Measurements from ENCODE around the gene GRM2.

GRM2 gene

DNA sequence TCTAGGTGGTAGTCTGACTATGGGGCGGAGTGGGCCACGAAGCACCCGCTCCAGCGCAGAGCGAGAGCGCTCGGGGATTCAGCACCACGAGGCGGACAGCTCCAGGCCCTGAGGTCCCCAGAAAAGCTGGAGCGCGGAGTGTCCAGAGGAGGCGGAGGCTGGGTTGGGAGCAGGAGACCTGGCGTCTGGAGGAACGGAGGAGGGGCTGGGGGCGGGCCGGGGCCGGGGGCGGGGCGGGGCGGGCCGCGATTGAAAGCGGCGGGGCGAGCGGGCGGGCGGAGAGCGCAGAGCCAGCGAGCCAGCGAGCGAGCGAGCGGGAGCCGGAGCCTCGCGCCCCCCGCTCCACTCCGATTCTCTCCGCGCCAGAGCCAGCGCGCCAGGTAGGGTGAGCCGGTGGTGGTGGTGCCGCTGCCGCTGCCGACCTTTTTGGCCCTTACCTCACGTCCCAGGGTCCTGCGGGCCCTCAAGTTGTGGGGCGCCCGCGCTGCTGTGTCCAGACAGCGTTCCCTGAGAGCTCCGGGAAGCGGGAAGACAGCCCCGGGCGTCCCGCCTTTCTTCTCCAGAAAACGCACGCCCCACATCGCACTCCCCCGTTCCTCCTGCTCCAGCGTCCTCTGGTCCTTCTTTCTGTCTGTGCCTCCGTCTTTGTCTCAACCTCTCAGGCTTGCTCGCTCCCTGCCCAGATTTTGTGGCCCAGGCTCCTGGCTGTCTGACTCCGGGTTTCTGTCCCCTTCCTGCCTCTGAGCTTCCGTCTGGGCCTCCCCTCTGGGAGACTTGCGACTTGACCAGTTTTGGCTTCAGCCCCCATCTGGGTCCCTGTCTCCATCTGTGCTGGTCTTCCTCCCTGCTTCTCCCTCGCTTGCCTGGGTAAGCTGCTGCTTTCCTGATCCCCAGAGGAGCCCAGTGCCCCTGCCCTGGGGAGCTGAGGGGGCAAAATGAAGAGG, at the start of gene GRM2:
TSS of gene GRM2 (plus strand) at position 281 of the 944 bp plus-strand sequence. CDS start 1,916 bp downstream, outside the sequence.
- peak; percentile 29 to 88 for DNase-seq

- DNase-seq = no peak
Measured at GRCh38 chr3:51657234-51657633, 49.6 kb upstream of the GRM2 start.

DNA sequence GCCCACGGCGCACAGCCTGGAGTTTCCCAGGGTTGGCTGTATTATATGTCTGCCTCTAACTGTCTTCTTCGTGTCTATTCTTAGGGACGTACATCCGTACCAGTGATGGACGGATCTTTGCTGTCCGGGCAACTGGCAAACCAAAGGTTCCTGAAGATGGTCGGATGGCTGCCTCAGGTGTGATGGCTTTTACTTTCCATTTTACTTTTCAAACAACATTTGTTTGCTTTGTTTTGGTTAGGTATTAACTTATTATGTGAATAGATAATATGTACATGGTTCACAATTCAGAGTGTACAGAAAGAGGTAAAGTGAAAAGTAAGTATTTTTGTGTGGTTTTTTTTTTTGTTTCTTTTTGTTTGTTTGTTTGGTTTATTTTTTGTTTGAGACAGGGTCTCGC, 46.9 kb upstream of the GRM2 start:
- no peak for DNase-seq

- no peak for DNase-seq
Measured at GRCh38 chr3:51662456-51662855, 44.4 kb upstream of the GRM2 start.

DNA sequence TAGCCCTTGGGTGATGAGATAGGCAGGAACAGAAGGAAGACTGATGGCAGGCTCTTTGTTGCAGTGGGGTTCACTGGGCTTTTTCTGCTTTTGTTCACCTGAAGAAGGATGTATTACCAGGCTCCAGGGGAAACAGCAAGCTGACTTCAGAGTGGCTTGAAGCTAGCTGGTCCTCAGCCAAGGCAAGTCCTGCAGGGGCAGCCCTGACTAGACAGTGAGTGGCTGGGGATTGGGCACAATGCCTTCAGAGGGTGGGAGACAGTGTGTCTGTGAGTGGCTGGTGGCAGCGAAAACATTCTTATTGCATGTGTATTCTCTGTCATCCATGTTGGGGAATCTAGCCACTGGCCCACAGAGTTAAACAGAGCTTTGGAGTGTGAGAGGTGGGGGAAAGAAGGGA, 38.1 kb upstream of the GRM2 start:
- DNase-seq = no peak

- DNase-seq = peak; percentile 41 to 87
Measured at GRCh38 chr3:51669241-51670052, 37.4 kb upstream of the GRM2 start.

DNA sequence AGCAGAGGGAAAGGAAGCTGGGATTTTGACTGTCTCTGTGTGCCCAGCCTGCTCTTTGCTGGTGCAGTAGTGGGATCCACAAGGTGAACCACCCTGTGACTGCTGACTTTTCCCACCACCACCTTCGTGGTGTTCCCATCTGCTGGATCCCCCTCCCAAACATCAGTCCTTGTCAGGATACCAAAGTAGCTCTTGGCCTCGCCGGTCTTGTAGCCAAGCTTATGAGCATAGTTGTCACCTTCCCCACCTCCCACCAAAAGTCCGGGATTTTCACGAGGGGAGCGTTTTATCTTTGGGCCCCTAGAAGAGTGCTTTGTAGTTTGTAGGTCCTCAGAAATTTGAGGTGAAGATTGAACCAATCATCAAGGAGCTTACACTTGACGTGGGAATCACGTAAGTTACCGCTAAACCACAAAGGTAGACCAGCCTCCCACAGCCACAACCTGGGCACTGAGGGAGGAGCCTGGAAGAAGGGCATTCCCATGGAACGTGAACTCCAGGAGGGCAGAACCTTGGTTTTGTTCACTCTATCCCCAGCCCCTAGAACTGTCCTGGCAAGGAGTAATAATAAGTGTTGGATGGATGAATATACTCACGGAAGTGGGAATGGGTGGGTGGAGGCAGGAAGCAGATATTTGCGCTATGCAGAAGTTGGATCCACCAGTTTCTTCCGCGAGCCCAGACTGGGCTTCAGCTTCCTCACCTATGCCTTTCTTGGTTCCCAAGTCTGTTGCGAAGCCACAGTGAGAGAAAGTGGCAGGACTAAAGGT, 36.6 kb upstream of the GRM2 start:
- peak in 1 of 2 experiments; percentile 14 for DNase-seq

- peak; percentile 31 to 91 for DNase-seq
Measured at GRCh38 chr3:51670823-51671733, 35.8 kb upstream of the GRM2 start, which contains the start of gene TEX264. TSS of gene TEX264 (plus strand) at chr3:51671252. CDS start at chr3:51674305, 3,053 bp downstream.

DNA sequence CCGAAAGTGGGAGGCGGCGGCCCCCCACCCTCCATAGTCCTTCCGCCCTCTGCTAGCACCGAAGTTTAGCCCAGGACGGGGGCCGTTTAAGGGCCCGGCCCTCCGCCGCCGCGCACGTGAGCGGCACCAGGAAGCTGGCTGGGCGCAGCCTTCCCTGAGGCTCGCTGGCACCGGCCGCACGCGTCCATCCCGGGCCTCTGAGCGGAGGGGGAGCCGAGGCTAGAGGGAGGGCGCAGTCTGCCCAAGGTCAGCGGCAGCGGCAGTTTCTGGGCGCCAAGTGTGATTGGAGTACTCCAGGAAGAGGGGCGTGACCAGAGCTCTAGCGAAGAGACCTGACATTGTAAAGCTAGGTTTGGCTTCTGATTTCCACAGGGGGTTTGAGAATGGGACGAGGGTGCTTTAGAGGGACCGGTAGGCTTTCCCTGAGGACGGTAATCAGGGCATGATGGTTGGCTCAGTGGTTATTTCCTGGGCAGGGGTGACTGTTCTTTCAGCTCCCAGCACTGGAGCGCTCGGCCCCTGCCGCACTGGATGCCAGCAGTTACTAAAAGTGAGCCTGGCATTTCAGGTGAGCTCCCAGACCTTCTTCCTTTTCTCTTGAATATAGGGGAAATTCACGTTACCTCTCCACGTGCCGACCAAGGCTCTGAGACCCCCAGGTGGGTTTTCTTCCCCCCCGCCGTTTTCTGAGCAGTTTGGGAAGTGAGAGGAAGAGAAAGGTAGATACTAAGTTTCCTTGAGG, 35.0 kb upstream of the GRM2 start:
- DNase-seq = peak in 1 of 2 experiments; percentile 74

DNA sequence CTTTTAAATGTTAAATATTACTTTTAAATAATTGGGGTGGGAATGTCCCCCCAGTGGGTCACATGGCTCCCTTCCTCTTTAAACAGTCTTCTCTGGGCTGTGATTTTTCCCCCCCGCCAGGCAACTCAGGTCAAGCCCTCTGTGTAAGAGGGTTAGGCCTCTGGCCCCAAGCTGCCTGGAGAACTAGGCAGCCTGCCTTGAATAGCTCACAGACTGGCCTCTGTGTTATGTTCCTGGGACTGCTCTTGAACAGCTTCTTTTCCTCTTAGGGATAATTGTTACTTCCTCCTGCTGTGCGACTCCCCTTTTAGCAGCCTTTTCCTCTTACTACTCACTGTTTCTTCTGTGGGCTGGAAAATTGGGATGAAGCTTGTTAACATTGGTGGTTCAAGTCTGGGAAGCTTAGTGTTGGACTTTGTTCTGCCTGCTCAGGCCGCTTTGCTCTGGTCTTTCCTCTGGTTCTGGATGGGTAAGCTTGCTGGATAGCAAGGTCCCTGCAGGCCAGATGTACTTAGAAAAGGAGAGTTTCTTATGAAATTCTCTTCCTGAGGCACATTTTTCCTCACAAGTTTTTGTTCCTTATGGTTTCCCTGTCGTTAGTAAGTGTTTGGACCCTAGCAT, 33.6 kb upstream of the GRM2 start:
- DNase-seq = no peak

GRCh38 chr3:51673802-51674654, 32.8 kb upstream of the GRM2 start:
- no peak for DNase-seq

DNA sequence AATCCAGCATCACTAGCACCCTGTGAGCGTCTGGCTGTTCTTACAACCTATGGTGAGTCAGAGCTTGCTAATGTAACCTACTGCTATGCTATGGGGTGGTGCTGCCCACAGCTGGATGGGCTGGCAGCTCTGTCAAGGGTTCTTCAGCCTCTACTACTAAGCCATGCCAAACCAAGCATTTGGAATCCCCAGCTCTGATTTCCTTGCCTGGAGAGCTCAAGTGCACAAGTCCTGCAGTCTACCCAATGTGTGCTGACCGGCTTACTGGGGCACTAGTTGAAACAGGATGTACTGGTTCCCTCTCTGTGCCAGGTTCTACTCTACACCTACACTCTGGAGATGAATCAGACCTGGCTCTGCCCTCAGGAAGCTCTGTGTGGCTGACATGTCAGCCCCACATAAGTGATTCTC, 31.7 kb upstream of the GRM2 start:
- DNase-seq = no peak

DNA sequence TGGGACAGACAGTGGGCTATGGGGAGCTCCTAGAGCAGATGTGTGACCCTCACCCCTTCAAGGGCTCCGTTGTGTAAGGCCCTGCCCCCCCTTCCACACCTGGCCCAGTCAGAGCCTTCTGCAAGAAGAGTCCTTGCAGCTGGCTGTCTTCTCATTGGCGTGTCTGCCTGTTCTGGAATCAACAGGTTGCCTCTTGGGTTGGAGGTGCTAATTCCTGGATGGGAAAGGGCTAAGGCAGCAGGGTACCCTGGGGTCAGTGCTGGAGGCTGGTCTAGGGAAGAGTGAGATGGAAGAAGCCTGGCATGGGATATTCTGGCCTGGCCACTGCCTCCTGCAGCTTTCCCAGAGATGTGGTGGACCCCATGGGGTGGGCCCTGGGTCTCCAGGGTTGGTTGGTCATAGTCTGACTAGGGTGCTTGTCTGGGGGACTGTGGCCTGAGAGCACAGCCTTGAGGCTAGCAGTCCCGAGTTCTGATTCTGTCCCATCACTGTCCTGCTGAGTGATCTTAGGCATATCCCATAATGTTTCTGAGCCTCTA, 30.7 kb upstream of the GRM2 start:
- DNase-seq = no peak

DNA sequence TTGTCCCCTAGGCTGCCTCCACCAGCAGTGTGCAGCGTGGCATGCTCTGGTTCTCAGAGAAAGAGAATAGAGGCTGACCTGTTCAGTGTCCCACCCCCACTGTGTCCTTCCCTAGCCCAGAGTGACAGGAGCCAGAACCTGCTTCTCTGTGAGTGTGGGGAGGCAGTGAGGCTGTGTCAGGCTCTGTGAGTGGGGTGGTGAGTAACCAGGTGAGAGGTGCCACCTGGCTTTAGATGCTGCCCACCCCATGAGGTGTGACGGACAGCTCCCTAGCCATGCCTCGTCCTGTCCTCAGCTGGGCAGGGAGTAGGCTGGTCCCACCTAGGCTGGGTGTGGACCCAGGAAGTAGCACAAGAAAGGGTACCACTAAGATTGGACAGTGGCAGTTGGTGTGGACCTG, 29.5 kb upstream of the GRM2 start:
- DNase-seq = no peak

DNA sequence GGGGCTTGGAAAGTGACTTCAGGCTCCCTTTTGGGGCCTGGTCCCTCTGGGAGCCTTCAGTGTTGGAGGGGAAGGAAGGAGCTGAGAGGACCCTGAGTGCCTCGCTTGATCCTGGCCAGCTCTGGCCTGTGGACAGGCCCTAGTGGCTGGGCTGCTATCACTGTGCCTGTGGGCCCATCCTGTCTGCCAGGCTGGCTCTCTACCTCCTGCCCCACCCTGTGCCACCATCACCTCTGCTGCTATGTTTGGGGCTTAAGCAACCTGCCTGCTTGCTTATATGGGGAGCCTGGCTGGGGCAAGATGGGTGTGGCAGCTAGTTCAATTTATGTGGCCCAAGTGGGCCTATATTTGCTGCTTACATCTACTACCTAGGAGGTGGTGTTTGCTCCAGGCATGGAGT, 28.7 kb upstream of the GRM2 start:
- DNase-seq = no peak

DNA sequence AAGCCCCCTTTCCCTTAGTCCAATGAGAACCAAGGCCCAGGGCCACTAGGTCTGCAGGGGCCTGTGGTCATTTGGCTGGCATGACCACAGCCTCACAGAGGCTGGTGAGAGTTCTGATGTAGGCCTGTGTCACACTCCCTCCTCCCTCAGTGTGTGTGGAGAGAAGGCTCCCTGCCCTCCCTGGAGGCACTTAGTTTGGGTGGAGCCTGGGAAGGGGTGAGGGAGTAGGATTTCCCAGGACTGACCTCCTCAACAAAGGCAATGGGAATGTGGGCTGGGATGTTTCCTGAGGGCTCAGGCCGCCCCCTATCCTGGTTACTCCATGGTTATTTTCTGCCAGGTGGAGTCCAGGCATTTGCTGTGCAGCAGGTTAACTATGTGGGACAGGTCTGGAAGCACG, 28.2 kb upstream of the GRM2 start:
- DNase-seq = no peak

DNA sequence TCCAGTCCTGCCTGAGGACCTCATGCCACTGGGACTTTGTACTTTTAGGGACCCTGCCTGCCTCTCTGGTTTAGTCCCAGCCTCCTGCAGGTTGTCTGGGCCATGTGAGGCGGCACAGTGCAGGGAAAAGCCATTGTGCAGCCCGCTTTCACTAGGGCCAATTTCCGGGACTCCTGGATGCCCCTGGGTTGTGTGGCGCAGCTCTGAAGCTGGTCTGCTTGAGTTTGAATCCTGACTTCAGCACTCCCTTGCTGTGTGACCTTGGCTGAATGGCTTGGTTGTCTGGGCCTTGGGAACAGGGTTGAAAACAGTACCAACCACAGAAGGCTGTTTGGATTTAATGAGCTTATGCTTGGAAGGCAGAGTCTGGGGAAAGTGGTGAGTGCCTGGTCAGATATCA, 27.6 kb upstream of the GRM2 start:
- DNase-seq = no peak

- DNase-seq = no peak
Measured at GRCh38 chr3:51679777-51680176, 27.1 kb upstream of the GRM2 start.

DNA sequence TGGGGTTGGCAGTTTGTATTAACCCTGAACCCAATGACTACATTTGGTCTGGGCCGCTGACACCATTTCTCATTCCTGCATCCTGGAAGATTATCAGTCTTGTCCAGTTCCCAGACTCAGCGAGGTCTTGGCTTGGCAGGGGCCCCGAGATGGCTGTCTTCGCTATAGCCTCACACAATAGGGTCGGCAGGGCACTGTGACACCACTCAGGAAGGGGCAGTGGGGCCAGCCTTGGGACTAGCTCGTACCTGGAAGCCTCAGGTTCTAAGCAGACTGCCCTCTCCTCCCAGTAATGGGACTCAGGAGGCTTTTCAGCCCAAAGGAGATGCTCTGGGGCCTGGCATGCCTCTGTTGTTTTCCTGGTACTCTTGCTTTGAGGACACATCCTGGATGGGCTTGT, 26.7 kb upstream of the GRM2 start:
- no peak for DNase-seq

Data from NCI-H526 (cell line).